ENCODE measurements around the gene PRODH2. TPM values are rescaled to one million over a fixed set of nuclear protein-coding genes. Genes with fewer than 3 reads are reported as not detected.
"Not testable (repeated sequence)": the region's sequence is repeated elsewhere in the genome, so short reads cannot be mapped to it uniquely, and the experiment has no call there.

PRODH2 gene
- total RNA-seq, 3 donors from 2014 or later, result not detected

GRCh38 chr19:35848486-35848885, 35.8 kb upstream of the PRODH2 start:
- H3K36me3 Mint-ChIP-seq (ENCODE audit: insufficient read depth), result no peaks in the 10 kb centered on the region
- ATAC-seq (no peak), DNase-seq (no peak)
- peaks cover 21% of the 10 kb centered on the region for H3K4me1 Mint-ChIP-seq (ENCODE audit: low read depth)
- H3K4me3 Mint-ChIP-seq, result no peak overlapping the region
- H3K27me3 Mint-ChIP-seq (ENCODE audit: low read depth), result peaks cover 65% of the 10 kb centered on the region
- no peaks in the 10 kb centered on the region for H3K9me3 Mint-ChIP-seq

- ATAC-seq, result no peak
- Mint-ChIP-seq H3K27me3 (ENCODE audit: low read depth) (peaks cover 69% of the 10 kb centered on the region), H3K36me3 (ENCODE audit: insufficient read depth) (no peaks in the 10 kb centered on the region), H3K4me1 (ENCODE audit: low read depth) (peaks cover 19% of the 10 kb centered on the region), H3K9me3 (no peaks in the 10 kb centered on the region), H3K4me3 (no peak overlapping the region)
- DNase-seq, result no peak
Observed at GRCh38 chr19:35847911-35848310, 35.3 kb upstream of the PRODH2 start.

- ATAC-seq (peak; percentile 32 to 51), DNase-seq (no peak)
- H3K4me3 Mint-ChIP-seq, result peak overlapping the region; percentile 0
- H3K4me1 Mint-ChIP-seq (ENCODE audit: low read depth), result peaks cover 18% of the 10 kb centered on the region
- H3K36me3 Mint-ChIP-seq (ENCODE audit: insufficient read depth), result no peaks in the 10 kb centered on the region
- peaks cover 68% of the 10 kb centered on the region for H3K27me3 Mint-ChIP-seq (ENCODE audit: low read depth)
- no peaks in the 10 kb centered on the region for H3K9me3 Mint-ChIP-seq
Observed at GRCh38 chr19:35846038-35846668, 33.5 kb upstream of the PRODH2 start.

GRCh38 chr19:35845215-35846037, 32.8 kb upstream of the PRODH2 start:
- H3K36me3 Mint-ChIP-seq (ENCODE audit: insufficient read depth), result no peaks in the 10 kb centered on the region
- H3K9me3 Mint-ChIP-seq, result no peaks in the 10 kb centered on the region
- peak overlapping the region; percentile 46 for H3K4me3 Mint-ChIP-seq
- H3K4me1 Mint-ChIP-seq (ENCODE audit: low read depth), result peaks cover 18% of the 10 kb centered on the region
- DNase-seq, result no peak
- H3K27me3 Mint-ChIP-seq (ENCODE audit: low read depth), result peaks cover 61% of the 10 kb centered on the region
- peak; percentile 39 to 48 for ATAC-seq

GRCh38 chr19:35844482-35845214, 32.0 kb upstream of the PRODH2 start:
- Mint-ChIP-seq H3K9me3 (no peaks in the 10 kb centered on the region), H3K27me3 (ENCODE audit: low read depth) (peaks cover 61% of the 10 kb centered on the region)
- ATAC-seq, result no peak

GRCh38 chr19:35843676-35844481, 31.2 kb upstream of the PRODH2 start:
- ATAC-seq, result peak in 1 of 2 donors; percentile 6
- H3K9me3 Mint-ChIP-seq, result peaks cover 3% of the 10 kb centered on the region
- H3K36me3 Mint-ChIP-seq (ENCODE audit: insufficient read depth), result no peaks in the 10 kb centered on the region
- DNase-seq, result no peak
- H3K4me3 Mint-ChIP-seq, result no peak overlapping the region
- peaks cover 58% of the 10 kb centered on the region for H3K27me3 Mint-ChIP-seq (ENCODE audit: low read depth)
- H3K4me1 Mint-ChIP-seq (ENCODE audit: low read depth), result peaks cover 18% of the 10 kb centered on the region

More at GRCh38 chr19:35844482-35845214, 32.0 kb upstream of the PRODH2 start:
- peaks cover 18% of the 10 kb centered on the region for H3K4me1 Mint-ChIP-seq (ENCODE audit: low read depth)
- DNase-seq, result no peak
- peak overlapping the region; percentile 46 for H3K4me3 Mint-ChIP-seq
- H3K36me3 Mint-ChIP-seq (ENCODE audit: insufficient read depth), result no peaks in the 10 kb centered on the region

GRCh38 chr19:35842666-35843272, 30.1 kb upstream of the PRODH2 start:
- no peak for ATAC-seq
- peaks cover 49% of the 10 kb centered on the region for H3K27me3 Mint-ChIP-seq (ENCODE audit: low read depth)
- H3K4me3 Mint-ChIP-seq, result no peak overlapping the region
- peaks cover 18% of the 10 kb centered on the region for H3K4me1 Mint-ChIP-seq (ENCODE audit: low read depth)
- no peaks in the 10 kb centered on the region for H3K36me3 Mint-ChIP-seq (ENCODE audit: insufficient read depth)
- DNase-seq, result no peak
- peaks cover 4% of the 10 kb centered on the region for H3K9me3 Mint-ChIP-seq

- DNase-seq, result no peak
- Mint-ChIP-seq H3K4me1 (ENCODE audit: low read depth) (peaks cover 18% of the 10 kb centered on the region), H3K9me3 (peaks cover 4% of the 10 kb centered on the region), H3K4me3 (no peak overlapping the region), H3K27me3 (ENCODE audit: low read depth) (peaks cover 52% of the 10 kb centered on the region), H3K36me3 (ENCODE audit: insufficient read depth) (no peaks in the 10 kb centered on the region)
- ATAC-seq, result no peak
Observed at GRCh38 chr19:35841961-35842595, 29.4 kb upstream of the PRODH2 start.

GRCh38 chr19:35836096-35836495, 23.5 kb upstream of the PRODH2 start:
- H3K27me3 Mint-ChIP-seq (ENCODE audit: low read depth), result peaks cover 25% of the 10 kb centered on the region
- ATAC-seq; H3K4me1 Mint-ChIP-seq (ENCODE audit: low read depth); H3K9me3 Mint-ChIP-seq; DNase-seq; H3K36me3 Mint-ChIP-seq (ENCODE audit: insufficient read depth); H3K4me3 Mint-ChIP-seq: not testable (repeated sequence)

GRCh38 chr19:35833972-35834371, 21.3 kb upstream of the PRODH2 start:
- Mint-ChIP-seq H3K27me3 (ENCODE audit: low read depth) (peaks cover 33% of the 10 kb centered on the region), H3K9me3 (peaks cover 2% of the 10 kb centered on the region), H3K4me1 (ENCODE audit: low read depth) (no peaks in the 10 kb centered on the region)

GRCh38 chr19:35832054-35832453, 19.4 kb upstream of the PRODH2 start:
- Mint-ChIP-seq H3K9me3 (no peaks in the 10 kb centered on the region), H3K36me3 (ENCODE audit: insufficient read depth) (no peaks in the 10 kb centered on the region), H3K4me3 (no peak overlapping the region), H3K4me1 (ENCODE audit: low read depth) (no peaks in the 10 kb centered on the region), H3K27me3 (ENCODE audit: low read depth) (peaks cover 41% of the 10 kb centered on the region)
- DNase-seq (no peak), ATAC-seq (no peak)

More at GRCh38 chr19:35833972-35834371, 21.3 kb upstream of the PRODH2 start:
- Mint-ChIP-seq H3K4me3 (no peak overlapping the region), H3K36me3 (ENCODE audit: insufficient read depth) (no peaks in the 10 kb centered on the region)
- DNase-seq, result no peak
- ATAC-seq, result no peak

GRCh38 chr19:35830986-35831385, 18.3 kb upstream of the PRODH2 start:
- H3K4me3 Mint-ChIP-seq, result no peak overlapping the region
- ATAC-seq, result no peak
- no peak for DNase-seq
- H3K9me3 Mint-ChIP-seq, result no peaks in the 10 kb centered on the region
- H3K27me3 Mint-ChIP-seq (ENCODE audit: low read depth), result peaks cover 42% of the 10 kb centered on the region
- no peaks in the 10 kb centered on the region for H3K36me3 Mint-ChIP-seq (ENCODE audit: insufficient read depth)
- H3K4me1 Mint-ChIP-seq (ENCODE audit: low read depth), result no peaks in the 10 kb centered on the region

- peaks cover 39% of the 10 kb centered on the region for H3K27me3 Mint-ChIP-seq (ENCODE audit: low read depth)
Observed at GRCh38 chr19:35828692-35829301, 16.2 kb upstream of the PRODH2 start.

More at GRCh38 chr19:35828692-35829301, 16.2 kb upstream of the PRODH2 start:
- Mint-ChIP-seq H3K9me3 (no peaks in the 10 kb centered on the region), H3K4me3 (no peak overlapping the region), H3K4me1 (ENCODE audit: low read depth) (no peaks in the 10 kb centered on the region), H3K36me3 (ENCODE audit: insufficient read depth) (no peaks in the 10 kb centered on the region)
- DNase-seq, result peak; percentile 44
- peak in 1 of 2 donors; percentile 62 for ATAC-seq
